HTERT RPE-1 (cell line): ENCODE results near the gene TRIM24.

Source experiments
- in situ Hi-C: fragments of 300-500 bp; cut with MboI; formaldehyde crosslinking; loops from 4 replicates; pipeline ENCODE4 v1.14.3; 2020; ENCODE audit warnings: low sequenced_read_pairs

Gene TRIM24

DNA sequence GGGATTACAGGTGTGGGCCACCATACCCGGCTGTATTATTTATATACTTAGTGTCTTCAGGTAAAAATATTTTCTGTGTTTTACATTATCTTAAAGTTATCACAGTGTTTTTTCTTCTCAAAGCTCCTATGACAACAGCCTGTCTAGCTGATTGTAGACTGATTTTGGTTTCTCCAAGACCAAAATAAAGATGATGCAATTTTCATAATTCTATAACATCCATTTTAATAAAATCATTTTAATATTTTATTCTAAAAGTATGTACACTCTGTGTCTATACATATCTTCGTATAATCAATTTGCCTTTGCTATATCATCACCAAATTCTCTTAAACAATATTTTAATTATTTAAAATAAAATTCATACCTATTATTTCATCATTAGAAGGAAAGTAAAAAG lies 108.6 kb downstream of the TRIM24 start:
- in situ Hi-C loops: no loop called here

DNA sequence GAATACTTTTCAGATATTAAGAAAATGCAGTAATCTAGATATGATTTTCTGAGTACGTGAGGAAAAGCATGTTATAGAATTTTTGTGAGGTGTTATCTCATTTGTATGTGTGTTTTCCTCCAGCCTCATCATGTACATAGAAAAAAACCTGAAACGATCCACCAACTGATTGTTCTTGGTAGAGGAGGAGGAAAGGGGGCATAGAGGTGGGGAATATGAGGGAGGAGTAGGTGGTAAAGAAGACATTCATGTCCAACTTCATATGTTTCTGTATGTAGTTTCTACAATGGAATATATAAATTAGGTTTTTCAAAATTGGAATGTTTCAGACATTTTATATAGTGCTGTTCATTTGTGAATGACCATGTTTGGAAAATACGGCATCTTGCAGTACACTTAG lies 109.4 kb downstream of the TRIM24 start:
- in situ Hi-C loops: no loop called here

DNA sequence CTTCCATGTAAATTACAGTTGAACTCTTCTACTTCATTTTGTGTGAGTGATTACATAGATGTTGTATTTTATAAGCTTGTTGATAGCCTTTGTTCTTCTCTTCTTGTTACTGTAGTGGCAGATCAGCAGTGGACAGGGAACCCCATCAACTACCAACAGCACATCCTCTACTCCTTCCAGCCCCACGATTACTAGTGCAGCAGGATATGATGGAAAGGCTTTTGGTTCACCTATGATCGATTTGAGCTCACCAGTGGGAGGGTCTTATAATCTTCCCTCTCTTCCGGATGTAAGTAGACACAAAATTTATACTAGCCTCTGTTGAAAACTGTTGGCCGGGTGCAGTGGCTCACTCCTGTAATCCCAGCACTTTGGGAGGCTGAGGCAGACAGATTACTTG lies 110.7 kb downstream of the TRIM24 start:
- in situ Hi-C loops: no loop called here

DNA sequence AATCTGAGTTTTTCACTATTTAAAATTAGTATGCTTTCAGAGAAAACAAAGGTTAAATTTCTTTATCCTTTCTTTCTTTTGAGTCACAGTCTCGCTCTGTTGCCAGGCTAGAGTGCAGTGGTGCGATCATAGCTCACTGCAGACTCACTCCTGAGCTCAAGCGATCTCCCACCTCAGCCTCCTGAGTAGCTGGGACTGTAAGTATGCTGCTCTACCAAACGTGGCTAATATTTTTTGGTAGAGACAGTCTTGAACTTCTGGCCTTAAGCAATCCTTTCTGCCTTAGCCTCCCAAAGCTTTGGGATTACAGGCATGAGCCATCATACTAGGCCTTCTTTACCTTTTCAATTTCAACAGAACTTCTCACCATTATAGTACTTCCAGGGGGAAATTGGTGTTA lies 113.7 kb downstream of the TRIM24 start:
- in situ Hi-C loops: no loop called here

DNA sequence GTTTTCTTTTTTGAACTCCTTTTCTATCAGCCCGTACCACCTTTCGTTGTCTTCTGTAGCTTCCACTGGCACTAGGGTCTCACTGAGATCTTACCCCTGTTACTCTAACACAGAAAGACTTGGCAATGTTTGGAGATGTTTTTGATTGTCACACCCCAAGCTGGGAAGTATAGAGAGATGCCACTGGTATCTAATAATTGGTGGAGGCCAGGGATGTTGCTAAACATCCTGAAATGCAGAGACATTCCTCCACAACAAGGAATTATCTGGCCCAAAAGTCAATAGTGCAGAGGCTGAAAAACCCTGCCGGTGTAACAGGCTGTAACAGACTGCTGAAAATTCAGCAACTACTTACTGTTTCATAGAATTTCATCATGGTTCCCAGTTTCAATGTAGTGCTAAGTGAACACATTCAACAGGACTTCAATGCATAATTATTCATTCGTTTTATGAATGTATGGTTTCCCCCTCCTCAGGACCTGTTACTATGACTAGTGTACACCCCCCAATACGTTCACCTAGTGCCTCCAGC lies 115.9 kb downstream of the TRIM24 start:
- in situ Hi-C loops: no loop called here

DNA sequence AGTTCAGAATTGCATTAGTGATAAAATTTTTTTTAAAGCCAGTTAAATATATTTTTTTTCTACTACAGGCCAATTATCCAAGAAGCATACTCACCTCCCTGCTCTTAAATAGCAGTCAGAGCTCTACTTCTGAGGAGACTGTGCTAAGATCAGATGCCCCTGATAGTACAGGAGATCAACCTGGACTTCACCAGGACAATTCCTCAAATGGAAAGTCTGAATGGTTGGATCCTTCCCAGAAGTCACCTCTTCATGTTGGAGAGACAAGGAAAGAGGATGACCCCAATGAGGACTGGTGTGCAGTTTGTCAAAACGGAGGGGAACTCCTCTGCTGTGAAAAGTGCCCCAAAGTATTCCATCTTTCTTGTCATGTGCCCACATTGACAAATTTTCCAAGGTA lies 119.1 kb downstream of the TRIM24 start:
- in situ Hi-C loops: no loop called here

DNA sequence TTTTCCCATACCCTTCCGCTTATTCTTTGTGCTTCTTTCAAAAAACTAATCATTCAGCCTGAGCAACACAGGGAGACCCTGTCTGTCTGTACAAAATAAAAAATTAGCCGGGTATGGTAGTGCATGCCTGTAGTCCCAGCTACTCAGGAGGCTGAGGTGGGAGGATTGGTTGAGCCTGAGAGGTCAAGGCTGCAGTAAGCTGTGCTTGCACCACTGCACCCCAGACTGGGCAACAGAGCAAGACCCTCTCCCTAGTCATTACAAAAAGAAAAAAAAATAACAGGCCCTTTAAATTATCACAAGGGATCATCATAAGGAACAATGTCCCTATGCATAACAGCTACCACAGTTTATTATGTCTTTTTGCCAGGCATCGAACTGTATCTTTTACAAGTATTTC lies 119.6 kb downstream of the TRIM24 start:
- in situ Hi-C loops: no loop called here

DNA sequence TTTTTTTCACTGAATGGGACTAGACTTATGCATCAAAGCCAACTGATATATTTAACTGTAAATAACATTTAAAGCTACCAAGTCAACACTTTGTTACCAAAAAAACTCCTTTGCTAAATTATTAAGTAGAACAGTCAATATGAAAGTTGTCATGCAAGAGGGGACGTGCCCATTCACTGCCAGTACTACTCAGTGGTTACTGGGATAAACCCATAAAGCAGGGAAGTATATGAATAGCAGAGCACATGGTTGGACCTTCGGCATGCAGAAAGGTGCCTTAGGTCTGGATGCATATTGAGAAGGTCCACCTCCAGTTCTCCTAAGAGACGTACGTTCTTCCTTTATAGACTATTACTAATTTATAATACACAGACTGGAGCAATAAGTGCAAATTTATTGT lies 121.0 kb downstream of the TRIM24 start:
- in situ Hi-C loops: no loop called here

DNA sequence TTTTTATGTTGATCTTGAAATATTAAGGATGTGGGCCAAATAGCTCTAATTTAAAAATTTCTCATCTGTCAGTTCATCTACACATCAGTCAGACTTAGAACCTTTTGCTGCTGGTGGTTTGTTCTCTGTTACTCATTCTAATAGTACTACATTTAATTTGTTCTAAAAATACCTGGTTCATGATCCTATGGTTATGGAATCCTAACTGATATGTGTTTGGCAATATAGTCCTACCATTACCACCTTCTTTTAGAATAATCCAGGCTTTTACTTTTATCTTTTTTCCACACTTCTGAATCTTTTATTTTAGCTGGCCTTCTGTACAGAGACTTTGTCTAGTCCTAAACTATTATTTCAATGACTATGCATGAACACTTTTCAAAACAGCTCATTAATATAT lies 124.2 kb downstream of the TRIM24 start:
- in situ Hi-C loops: no loop called here

DNA sequence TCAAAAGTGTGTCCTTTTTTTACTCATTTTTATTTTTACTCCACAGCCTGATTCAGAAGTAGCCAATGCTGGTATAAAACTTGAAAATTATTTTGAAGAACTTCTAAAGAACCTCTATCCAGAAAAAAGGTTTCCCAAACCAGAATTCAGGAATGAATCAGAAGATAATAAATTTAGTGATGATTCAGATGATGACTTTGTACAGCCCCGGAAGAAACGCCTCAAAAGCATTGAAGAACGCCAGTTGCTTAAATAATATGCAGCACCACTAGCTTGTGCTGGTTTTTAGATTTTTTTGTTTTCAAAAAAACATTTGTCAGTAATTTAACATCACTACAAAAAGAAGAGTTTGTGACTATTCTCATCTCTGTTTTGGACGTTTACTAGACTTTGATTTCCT lies 124.6 kb downstream of the TRIM24 start:
- in situ Hi-C loops: no loop called here

DNA sequence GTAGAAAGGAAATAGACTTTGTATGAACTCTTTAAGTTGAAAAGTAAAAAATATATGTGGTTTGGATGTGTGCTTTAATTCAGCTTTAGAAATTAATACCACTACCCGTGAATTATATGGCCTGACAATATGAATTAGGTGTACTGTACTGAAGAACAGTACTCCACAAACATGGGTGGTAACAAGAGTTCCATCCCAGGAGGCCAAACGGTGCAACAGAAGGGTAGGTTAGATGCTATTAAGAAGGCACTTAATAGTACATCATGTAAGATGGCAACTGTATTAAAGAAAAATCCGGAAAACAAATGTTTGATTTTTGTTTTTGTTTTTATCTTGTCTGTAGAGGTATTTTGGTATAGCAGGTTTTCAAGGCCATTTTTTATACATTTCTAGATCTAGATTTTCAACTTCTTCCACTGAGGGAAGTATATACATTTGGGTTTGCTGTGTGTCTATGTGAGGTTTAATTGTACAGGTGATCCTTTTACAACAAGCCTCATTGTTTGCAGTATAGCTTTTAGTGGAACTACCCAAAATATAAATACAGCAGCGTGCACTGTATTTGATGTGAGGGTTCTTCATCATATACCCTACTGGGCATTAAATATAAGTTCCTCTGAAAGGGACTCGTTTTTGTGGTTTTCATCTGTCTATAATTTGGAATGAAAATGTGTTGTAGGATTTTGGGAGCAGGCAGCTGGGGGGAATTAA lies 125.4 kb downstream of the TRIM24 start:
- in situ Hi-C loops: no loop called here

DNA sequence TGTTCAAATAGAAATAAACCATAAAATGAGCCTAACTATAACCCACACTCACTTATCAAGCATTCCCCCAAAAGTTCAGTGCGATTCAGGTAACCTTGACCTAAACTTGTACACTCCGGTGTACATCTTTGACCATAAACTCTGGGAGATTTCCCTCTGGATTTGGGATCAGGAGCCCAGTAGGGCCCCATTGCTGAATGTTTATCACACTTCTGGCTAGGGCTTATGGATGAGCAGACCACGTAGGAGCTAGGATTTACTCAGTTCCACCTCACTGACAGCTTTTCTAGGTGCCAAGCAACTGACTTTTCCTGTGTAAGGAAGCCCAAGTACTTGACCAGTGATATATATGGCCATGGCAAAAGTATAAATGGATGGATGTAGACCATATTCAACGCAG lies 127.4 kb downstream of the TRIM24 start:
- in situ Hi-C loops: no loop called here

DNA sequence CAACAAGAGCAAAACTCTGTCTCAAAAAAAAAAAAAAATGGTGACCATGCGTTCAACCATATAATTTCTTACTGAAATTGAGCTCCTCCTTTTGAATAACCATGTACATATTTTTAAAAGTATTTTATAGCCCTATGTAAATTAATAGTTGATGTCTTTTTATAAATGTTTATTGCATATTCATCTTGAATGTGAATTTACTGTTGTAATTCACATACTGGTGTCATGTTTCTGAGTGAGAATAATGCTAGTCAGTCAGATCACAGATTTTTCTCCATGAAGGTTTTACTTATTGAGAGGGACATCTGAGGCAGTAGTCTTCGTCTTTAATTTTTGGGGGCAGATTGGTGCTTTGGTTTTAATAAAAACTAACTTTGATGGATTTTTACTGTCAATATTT lies 128.9 kb downstream of the TRIM24 start:
- in situ Hi-C loops: no loop called here

DNA sequence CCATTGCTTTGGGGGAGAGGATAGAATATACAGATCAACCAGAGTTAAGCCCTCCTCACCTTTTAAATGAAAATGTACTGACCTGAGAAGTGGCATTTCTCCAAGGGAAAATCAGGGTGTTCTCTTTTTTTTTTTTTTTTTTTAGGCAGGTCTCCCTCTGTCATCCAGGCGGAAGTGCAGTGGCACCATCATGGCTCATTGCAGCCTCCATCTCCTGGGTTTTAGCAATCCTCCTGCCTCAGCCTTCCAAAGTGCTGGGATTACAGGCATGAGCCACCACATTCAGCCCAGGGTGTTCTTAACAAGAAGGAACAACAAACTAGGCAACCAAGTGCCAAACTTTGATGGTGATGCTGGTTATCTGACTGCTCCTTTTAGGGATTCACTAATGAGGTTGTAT lies 130.1 kb downstream of the TRIM24 start:
- in situ Hi-C loops: no loop called here

DNA sequence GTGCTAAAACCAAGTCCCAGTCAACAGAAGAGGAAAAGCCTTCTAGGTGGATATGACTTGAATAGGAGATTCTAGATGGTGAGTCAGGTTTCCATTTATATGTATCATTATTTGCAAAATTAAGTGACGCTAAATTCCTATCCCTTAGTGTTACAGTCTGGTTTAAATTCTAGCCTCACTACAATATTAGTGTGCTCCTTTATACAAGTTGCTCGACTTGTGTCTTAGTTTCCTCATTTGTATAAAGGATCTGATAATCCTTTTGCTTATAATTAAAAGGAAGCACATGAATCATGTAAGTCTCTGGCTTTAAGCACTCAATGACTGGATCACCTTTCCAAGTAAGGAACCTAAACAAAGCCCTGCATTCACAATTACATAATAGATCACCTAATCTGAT lies 135.4 kb downstream of the TRIM24 start:
- in situ Hi-C loops: no loop called here

DNA sequence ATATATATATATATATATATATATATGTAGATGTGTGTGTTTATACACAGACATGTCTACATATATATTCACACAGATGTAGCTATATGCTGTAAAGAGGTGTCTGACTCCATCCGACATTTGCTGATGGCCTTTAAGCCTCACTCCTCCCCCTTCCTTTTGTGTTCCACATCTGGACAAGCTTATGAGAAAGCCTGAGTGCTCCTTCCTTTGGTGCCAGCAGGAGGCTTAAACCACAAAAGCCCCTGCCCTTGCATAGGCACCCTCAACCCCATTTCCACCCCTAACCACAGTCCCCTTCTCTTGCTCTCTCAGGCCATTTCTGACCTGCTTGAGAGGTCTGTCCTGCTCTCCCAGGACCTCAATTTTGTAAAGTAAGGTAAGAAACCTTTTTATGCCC lies 142.4 kb downstream of the TRIM24 start:
- in situ Hi-C loops: no loop called here

DNA sequence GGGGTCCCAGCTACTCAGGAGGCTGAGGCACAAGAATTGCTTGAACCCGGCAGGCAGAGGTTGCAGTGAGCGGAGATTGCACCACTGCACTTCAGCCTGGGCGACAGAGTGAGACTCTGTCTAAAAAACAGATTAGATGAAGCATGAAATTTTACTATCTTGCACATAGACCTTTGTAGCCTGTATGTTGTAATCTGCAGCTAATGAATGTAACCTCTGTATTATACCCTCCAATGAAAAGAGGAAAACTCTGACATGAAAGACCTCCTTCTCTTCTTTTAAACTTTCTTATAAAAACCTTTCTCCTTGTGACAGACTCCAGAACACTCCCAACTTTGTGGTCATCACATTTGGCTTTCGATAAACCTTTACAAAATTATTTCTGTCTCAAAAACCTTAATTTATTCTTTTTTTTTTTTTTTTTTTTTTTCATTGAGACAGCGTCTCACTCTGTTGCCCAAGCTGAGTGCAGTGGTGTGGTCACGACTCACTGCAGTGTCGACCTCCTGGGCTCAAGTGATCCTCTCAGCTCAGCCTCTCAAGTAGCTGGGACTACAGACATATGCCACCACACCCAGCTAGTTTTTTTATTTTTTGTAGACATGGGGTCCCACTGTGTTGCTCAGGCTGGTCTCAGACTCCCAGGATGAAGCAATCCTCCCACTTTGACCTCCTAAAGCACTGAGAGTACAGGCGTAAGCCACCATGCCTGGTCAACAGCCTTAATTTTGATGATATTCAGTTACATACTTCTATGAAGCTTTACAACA lies 143.7 kb downstream of the TRIM24 start:
- in situ Hi-C loops: no loop called here

DNA sequence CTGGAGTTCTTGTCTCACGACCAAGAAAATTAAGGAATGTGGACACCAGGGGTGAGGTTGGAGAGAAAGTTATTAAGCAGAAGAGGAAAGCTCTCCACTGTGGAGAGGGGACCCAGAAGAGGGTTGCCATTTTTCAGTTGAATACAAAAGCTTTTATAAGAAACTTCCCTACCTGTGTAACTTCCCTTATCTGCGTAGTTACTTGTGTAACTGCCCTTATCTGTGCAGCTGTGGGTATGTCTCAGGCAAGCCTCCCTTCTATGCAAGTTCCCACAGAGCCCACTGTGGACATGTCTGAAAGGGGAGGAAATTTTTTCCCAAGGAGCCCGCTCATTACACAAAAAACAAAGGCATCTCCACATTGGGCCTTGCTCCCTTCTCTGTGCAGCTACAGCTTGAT lies 146.2 kb downstream of the TRIM24 start:
- in situ Hi-C loops: no loop called here

DNA sequence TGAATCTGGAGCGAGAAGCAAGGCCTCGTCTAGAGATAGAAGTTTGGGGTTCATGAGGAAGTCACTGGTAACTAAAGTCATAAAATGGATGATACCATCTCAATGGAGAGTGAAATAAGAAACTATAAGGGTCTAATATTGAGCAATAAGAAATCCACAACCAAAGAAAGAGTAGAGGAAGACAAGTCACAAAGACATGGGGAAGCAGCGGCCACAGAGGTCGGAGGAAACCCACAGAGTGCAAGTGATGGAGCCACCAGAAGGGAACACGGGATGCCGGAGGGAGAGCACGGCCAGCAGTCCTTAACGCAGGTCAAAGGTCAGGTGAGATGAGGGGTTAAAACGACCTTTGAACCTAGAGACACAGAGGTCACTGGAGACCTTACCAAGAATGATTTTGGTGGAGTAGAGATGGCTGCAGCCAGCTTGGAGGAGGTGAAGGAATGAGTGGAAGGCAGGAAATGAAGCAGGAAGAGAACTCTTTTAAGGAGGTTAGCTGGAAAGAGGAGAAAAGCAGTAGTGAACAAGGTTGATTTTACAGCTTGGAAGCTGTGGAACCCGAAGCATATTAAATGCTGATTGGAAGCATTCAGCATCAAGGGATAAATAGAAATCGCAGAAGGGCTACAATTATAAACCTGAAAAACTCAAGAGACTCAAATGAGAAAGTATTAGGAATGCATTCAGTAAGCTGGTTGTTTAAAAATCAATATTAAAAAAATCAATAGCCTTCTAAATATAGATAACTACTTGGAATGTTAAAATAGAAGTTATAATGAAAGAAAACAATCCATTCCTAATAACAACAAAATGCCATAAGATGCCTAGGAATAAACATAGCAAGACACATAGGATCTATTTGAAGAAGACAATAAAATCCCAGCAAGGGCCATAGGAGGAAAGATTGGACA lies 147.4 kb downstream of the TRIM24 start:
- in situ Hi-C loops: no loop called here

DNA sequence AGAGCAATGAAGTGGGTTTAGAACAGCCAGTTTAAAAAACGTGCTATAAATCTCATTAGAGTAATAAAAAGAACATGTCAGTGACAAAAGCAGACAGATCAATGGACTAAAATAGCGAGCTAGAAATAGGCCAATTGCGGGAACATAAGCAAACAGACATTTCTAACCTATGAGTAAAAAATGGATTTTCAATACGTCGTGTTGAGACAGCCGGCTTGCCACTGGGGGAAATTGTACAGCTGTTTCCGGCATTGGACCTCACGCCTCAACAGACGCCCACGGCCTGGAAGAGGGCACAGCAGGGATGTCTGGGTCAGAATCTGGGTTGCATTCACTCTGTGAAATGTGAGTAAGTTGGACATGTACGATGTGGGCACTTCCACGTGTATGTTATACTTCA lies 148.2 kb downstream of the TRIM24 start:
- in situ Hi-C loops: no loop called here

DNA sequence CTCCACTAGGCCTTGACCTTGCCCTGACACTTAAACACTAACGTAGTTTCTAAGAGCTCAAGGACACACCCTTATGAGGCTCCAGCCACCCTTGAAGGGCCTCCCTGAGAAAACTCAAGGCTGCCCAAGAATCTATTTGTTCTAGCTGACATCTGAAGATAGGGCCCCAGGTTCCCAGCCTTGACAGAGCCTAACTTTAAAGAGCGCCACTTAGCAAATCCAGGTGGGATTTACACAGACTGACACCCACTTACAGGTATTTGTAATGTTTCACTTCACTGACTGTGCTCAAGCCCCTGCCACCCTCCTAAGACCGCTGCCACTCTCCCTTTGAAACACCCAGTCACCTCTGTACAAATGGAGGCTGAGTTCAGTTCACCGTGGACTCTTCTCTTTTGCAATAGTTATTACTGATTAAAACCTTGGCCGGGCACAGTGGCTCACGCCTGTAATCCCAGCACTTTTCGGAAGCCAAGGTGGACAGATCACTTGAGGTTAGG lies 150.7 kb downstream of the TRIM24 start:
- in situ Hi-C loops: no loop called here
